ENCODE results near the gene IL3. TPM values are rescaled to one million over a fixed set of nuclear protein-coding genes. Genes with fewer than 3 reads are reported as not detected.
A peak's percentile ranks its signal among the peaks of the same experiment; 100 is the strongest.

The IL3 gene
- total and polyA plus RNA-seq, 9 of the 15 experiments (the other 6 are each of a cell fraction or from before 2014, with no cell fraction given) = not detected

DNA sequence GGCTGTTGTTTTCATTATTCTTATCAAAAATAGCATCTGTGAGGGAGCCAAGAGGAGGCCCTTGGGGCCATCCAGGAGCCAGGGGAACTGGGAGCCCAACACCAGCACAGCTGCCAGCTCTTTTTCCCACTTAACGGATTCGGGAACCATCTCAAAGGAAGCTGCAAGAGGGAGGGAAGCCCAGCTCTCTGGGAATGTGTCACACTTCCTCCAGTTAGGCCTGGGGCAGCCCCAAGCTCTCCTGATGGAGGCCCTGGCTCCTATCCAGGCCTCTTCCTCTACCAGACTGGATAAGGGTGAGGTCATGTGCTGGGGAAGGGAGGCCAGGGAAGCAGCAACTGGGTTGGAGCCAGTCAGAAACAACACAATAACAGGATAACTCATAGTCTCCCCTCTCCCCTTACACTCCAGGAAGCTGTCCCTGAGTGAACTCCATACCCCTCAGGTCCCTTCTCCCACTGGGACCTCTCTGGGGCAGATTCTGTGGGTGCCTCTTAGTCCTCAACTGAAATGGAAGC is 25.9 kb downstream of the IL3 start (continued):
- TF ChIP-seq, protein P1, sequence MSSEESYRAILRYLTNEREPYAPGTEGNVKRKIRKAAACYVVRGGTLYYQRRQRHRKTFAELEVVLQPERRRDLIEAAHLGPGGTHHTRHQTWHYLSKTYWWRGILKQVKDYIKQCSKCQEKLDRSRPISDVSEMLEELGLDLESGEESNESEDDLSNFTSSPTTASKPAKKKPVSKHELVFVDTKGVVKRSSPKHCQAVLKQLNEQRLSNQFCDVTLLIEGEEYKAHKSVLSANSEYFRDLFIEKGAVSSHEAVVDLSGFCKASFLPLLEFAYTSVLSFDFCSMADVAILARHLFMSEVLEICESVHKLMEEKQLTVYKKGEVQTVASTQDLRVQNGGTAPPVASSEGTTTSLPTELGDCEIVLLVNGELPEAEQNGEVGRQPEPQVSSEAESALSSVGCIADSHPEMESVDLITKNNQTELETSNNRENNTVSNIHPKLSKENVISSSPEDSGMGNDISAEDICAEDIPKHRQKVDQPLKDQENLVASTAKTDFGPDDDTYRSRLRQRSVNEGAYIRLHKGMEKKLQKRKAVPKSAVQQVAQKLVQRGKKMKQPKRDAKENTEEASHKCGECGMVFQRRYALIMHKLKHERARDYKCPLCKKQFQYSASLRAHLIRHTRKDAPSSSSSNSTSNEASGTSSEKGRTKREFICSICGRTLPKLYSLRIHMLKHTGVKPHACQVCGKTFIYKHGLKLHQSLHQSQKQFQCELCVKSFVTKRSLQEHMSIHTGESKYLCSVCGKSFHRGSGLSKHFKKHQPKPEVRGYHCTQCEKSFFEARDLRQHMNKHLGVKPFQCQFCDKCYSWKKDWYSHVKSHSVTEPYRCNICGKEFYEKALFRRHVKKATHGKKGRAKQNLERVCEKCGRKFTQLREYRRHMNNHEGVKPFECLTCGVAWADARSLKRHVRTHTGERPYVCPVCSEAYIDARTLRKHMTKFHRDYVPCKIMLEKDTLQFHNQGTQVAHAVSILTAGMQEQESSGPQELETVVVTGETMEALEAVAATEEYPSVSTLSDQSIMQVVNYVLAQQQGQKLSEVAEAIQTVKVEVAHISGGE (CRISPR knock-in tag; IDR thresholded peaks at IDR 0.05) = no peak; a peak in 1 of 6 replicates
- TF ChIP-seq NFIC (IDR thresholded peaks at IDR 0.05) (peak; percentile 88), RNF2 (IDR thresholded peaks at IDR 0.05) (no peak), LARP7 (IDR thresholded peaks at IDR 0.05) (no peak), ZNF146 (CRISPR knock-in tag; IDR thresholded peaks at IDR 0.05; ENCODE audit: unreplicated experiment) (no peak), YBX1 (IDR thresholded peaks at IDR 0.05) (no peak), JUND (IDR thresholded peaks at IDR 0.05; ENCODE audit: borderline replicate concordance, low read depth, low read length) (peak; percentile 57; the same call in 1 of the 2 replicates), JUND (tag; IDR thresholded peaks at IDR 0.05; ENCODE audit: borderline replicate concordance, low read depth, low read length) (peak; percentile 32; the same call in 1 of the 3 replicates), ZC3H4 (CRISPR knock-in tag; IDR thresholded peaks at IDR 0.05; ENCODE audit: borderline replicate concordance) (no peak), ZNF57 (CRISPR knock-in tag; IDR thresholded peaks at IDR 0.05) (no peak), NR2C2 (CRISPR knock-in tag; IDR thresholded peaks at IDR 0.05) (no peak), NR2C2 (tag; IDR thresholded peaks at IDR 0.05) (peak; percentile 80), SREBF1 (IDR thresholded peaks at IDR 0.05; ENCODE audit: borderline replicate concordance, low read depth, low read length) (no peak), RBM25 (IDR thresholded peaks at IDR 0.05; ENCODE audit: low read depth, low read length, severe bottlenecking) (no peak), LEF1 (IDR thresholded peaks at IDR 0.05) (no peak), KDM4B (IDR thresholded peaks at IDR 0.05; ENCODE audit: borderline replicate concordance in 2 of 2, low read depth in 1 of 2) (no peak), SIN3B (IDR thresholded peaks at IDR 0.05; ENCODE audit: low read depth) (no peak), STAG1 (CRISPR knock-in tag; IDR thresholded peaks at IDR 0.05; ENCODE audit: borderline replicate concordance) (no peak), FOXJ2 (tag; IDR thresholded peaks at IDR 0.05) (peak; percentile 46; the same call in 1 of the 2 replicates), PPARD (CRISPR knock-in tag; IDR thresholded peaks at IDR 0.05) (no peak), ZNF23 (CRISPR knock-in tag; IDR thresholded peaks at IDR 0.05) (no peak), HSF4 (CRISPR knock-in tag; IDR thresholded peaks at IDR 0.05; ENCODE audit: borderline replicate concordance) (no peak), ZKSCAN1 (IDR thresholded peaks at IDR 0.05; ENCODE audit: low read depth, low read length) (no peak)
- TF ChIP-seq, protein P2, sequence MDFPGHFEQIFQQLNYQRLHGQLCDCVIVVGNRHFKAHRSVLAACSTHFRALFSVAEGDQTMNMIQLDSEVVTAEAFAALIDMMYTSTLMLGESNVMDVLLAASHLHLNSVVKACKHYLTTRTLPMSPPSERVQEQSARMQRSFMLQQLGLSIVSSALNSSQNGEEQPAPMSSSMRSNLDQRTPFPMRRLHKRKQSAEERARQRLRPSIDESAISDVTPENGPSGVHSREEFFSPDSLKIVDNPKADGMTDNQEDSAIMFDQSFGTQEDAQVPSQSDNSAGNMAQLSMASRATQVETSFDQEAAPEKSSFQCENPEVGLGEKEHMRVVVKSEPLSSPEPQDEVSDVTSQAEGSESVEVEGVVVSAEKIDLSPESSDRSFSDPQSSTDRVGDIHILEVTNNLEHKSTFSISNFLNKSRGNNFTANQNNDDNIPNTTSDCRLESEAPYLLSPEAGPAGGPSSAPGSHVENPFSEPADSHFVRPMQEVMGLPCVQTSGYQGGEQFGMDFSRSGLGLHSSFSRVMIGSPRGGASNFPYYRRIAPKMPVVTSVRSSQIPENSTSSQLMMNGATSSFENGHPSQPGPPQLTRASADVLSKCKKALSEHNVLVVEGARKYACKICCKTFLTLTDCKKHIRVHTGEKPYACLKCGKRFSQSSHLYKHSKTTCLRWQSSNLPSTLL (IDR thresholded peaks at IDR 0.05) = no peak
- TF ChIP-seq, protein P3, sequence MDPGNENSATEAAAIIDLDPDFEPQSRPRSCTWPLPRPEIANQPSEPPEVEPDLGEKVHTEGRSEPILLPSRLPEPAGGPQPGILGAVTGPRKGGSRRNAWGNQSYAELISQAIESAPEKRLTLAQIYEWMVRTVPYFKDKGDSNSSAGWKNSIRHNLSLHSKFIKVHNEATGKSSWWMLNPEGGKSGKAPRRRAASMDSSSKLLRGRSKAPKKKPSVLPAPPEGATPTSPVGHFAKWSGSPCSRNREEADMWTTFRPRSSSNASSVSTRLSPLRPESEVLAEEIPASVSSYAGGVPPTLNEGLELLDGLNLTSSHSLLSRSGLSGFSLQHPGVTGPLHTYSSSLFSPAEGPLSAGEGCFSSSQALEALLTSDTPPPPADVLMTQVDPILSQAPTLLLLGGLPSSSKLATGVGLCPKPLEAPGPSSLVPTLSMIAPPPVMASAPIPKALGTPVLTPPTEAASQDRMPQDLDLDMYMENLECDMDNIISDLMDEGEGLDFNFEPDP (CRISPR knock-in tag; IDR thresholded peaks at IDR 0.05) = no peak

All from K562 (cell line).